Parathyroid adenoma (tissue), 2 donors: ENCODE measurements around the gene KCNH2.

ENCODE experiments used
- H2AFZ ChIP-seq: fragments of 300-600 bp; sonication (generic); one replicate; pipeline ENCODE4 v1.7.0; 2017; ENCODE audit warnings: antibody characterized with exemption, mild to moderate bottlenecking
- H3K27ac ChIP-seq: fragments of 300-600 bp; sonication (generic); one replicate; pipeline ENCODE4 v1.7.0; 2017
- H3K27me3 ChIP-seq: fragments of 300-600 bp; sonication (generic); one replicate; pipeline ENCODE4 v1.7.0; 2017; ENCODE audit warnings: low read length; ENCODE audit not compliant: control insufficient read depth, insufficient read depth
- H3K36me3 ChIP-seq: fragments of 300-600 bp; sonication (generic); one replicate; pipeline ENCODE4 v1.7.0; 2017; ENCODE audit warnings: low read length; ENCODE audit not compliant: control insufficient read depth, insufficient read depth
- H3K4me1 ChIP-seq: fragments of 300-600 bp; sonication (generic); one replicate; pipeline ENCODE4 v1.7.0; 2017; ENCODE audit warnings: control low read depth
- H3K4me2 ChIP-seq: fragments of 300-600 bp; sonication (generic); one replicate; pipeline ENCODE4 v1.7.0; 2017; ENCODE audit warnings: low read length
- H3K4me3 ChIP-seq: fragments of 300-600 bp; sonication (generic); one replicate; pipeline ENCODE4 v1.7.0; 2017; ENCODE audit warnings: low read depth, low read length
- H3K79me2 ChIP-seq: fragments of 300-600 bp; sonication (generic); one replicate; pipeline ENCODE4 v1.7.0; 2017; ENCODE audit warnings: control low read depth
- H3K9ac ChIP-seq: fragments of 300-600 bp; sonication (generic); one replicate; pipeline ENCODE4 v1.7.0; 2017; ENCODE audit warnings: mild to moderate bottlenecking
- H3K9me3 ChIP-seq: fragments of 300-600 bp; sonication (generic); one replicate; pipeline ENCODE4 v1.7.0; 2017; ENCODE audit warnings: low read length; ENCODE audit not compliant: control insufficient read depth
- CTCF ChIP-seq: fragments of 300-600 bp; sonication (generic); IDR thresholded peaks from one replicate; pipeline ENCODE4 v1.7.0; 2017; ENCODE audit warnings: antibody characterized with exemption, mild to moderate bottlenecking
- donor health status: primary hyperparathyroidism.

The KCNH2 gene

GRCh38 chr7:150950496-150951180 lies 27.5 kb downstream of the KCNH2 start:
- no peak for TF ChIP-seq CTCF
- Histone ChIP-seq H3K27me3 (no peaks in the 10 kb centered on the region), H3K4me2 (no peak overlapping the region), H3K27ac (no peak overlapping the region), H3K4me3 (no peak overlapping the region), H3K36me3 (no peaks in the 10 kb centered on the region), H2AFZ (no peak overlapping the region), H3K79me2 (no peaks in the 10 kb centered on the region), H3K9ac (no peak overlapping the region), H3K4me1 (no peaks in the 10 kb centered on the region), H3K9me3 (no peaks in the 10 kb centered on the region)

DNA sequence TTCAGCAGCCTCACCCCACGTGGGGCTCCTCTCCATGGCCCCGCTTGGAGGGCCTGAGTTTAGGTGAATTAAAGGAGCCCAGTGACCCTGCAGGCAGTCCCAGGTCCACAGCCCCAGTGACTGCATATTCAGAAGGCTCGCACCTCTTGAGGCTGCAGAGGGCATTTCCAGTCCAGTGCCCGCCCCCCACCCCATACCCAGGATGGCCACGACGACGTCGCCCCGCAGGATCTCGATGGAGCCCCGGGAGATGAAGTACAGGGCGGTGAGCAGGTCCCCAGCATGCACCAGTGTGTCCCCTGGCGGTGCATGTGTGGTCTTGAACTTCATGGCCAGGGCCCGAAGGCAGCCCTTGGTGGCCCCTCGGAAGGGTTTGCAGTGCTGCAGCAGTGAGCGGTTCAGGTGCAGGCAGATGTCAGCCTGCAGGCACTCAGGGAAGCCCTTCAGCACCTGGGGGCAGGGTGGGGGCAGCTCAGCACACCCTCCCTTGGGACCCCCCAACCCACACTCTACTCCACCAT lies 28.1 kb downstream of the KCNH2 start:
- H3K9me3 ChIP-seq: no peaks in the 10 kb centered on the region
- no peak overlapping the region for H3K9ac ChIP-seq
- no peaks in the 10 kb centered on the region for H3K4me1 ChIP-seq
- no peak for TF ChIP-seq CTCF
- H3K36me3 ChIP-seq: no peaks in the 10 kb centered on the region
- H3K27ac ChIP-seq: no peak overlapping the region
- no peak overlapping the region for H2AFZ ChIP-seq
- H3K4me3 ChIP-seq: no peak overlapping the region
- no peak overlapping the region for H3K4me2 ChIP-seq
- H3K79me2 ChIP-seq: no peaks in the 10 kb centered on the region
- H3K27me3 ChIP-seq: no peaks in the 10 kb centered on the region

- H3K4me2 ChIP-seq: no peak overlapping the region
- no peak overlapping the region for H2AFZ ChIP-seq
- H3K27ac ChIP-seq: no peak overlapping the region
- H3K9me3 ChIP-seq: no peaks in the 10 kb centered on the region
- H3K4me1 ChIP-seq: no peaks in the 10 kb centered on the region
- no peaks in the 10 kb centered on the region for H3K27me3 ChIP-seq
- no peak overlapping the region for H3K9ac ChIP-seq
- H3K36me3 ChIP-seq: no peaks in the 10 kb centered on the region
- no peak for TF ChIP-seq CTCF
- H3K4me3 ChIP-seq: no peak overlapping the region
- no peaks in the 10 kb centered on the region for H3K79me2 ChIP-seq
These were observed 28.6 kb downstream of the KCNH2 start for GRCh38 chr7:150949564-150949963.

GRCh38 chr7:150948791-150949251 lies 29.3 kb downstream of the KCNH2 start:
- H2AFZ ChIP-seq: no peak overlapping the region
- no peaks in the 10 kb centered on the region for H3K79me2 ChIP-seq
- no peaks in the 10 kb centered on the region for H3K4me1 ChIP-seq
- H3K27me3 ChIP-seq: no peaks in the 10 kb centered on the region
- TF ChIP-seq CTCF: no peak
- no peak overlapping the region for H3K27ac ChIP-seq
- H3K9ac ChIP-seq: no peak overlapping the region
- no peaks in the 10 kb centered on the region for H3K9me3 ChIP-seq
- no peak overlapping the region for H3K4me2 ChIP-seq
- no peaks in the 10 kb centered on the region for H3K36me3 ChIP-seq
- no peak overlapping the region for H3K4me3 ChIP-seq
